ENCODE measurements around the gene SCAMP5. TPM values are rescaled to one million over a fixed set of nuclear protein-coding genes. Genes with fewer than 3 reads are reported as not detected.
A peak's percentile ranks its signal among the peaks of the same experiment; 100 is the strongest.

Gene SCAMP5
- total RNA-seq, 3 donors from 2014 or later (not counting 1 experiment from before 2014, with no cell fraction given), result 0.09 to 2.7 (median 0.54) TPM

- peaks cover 15% of the 10 kb centered on the region for H3K4me1 ChIP-seq (ENCODE audit: control insufficient read depth, insufficient read depth, low read length)
- peaks cover 15% of the 10 kb centered on the region for H3K27me3 ChIP-seq (ENCODE audit: control insufficient read depth, insufficient read depth, low read length)
- H3K27me3 Mint-ChIP-seq (ENCODE audit: low read depth in 2 of 2), result peaks cover 17 to 24% of the 10 kb centered on the region in 2 donors
- no peaks in the 10 kb centered on the region for H3K36me3 Mint-ChIP-seq
- no peak for ATAC-seq
- peaks cover 5 to 18% of the 10 kb centered on the region in 2 donors for H3K4me1 Mint-ChIP-seq
- no peak overlapping the region for H3K27ac Mint-ChIP-seq
- no peak overlapping the region for H3K4me3 Mint-ChIP-seq
- no peak for DNase-seq
- intact Hi-C loops (cut with micrococcal nuclease), result no loop called here
- H3K36me3 ChIP-seq (ENCODE audit: control insufficient read depth, insufficient read depth, low read length), result no peaks in the 10 kb centered on the region
- H3K9me3 ChIP-seq (ENCODE audit: control insufficient read depth, insufficient read depth, low read length), result no peaks in the 10 kb centered on the region
- TF ChIP-seq, protein P1, sequence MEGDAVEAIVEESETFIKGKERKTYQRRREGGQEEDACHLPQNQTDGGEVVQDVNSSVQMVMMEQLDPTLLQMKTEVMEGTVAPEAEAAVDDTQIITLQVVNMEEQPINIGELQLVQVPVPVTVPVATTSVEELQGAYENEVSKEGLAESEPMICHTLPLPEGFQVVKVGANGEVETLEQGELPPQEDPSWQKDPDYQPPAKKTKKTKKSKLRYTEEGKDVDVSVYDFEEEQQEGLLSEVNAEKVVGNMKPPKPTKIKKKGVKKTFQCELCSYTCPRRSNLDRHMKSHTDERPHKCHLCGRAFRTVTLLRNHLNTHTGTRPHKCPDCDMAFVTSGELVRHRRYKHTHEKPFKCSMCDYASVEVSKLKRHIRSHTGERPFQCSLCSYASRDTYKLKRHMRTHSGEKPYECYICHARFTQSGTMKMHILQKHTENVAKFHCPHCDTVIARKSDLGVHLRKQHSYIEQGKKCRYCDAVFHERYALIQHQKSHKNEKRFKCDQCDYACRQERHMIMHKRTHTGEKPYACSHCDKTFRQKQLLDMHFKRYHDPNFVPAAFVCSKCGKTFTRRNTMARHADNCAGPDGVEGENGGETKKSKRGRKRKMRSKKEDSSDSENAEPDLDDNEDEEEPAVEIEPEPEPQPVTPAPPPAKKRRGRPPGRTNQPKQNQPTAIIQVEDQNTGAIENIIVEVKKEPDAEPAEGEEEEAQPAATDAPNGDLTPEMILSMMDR (IDR thresholded peaks at IDR 0.05), result no peak
- no peak overlapping the region for H3K4me3 ChIP-seq (ENCODE audit: low read length)
- WGBS (ENCODE audit: insufficient coverage), result 50% methylated on average over 1 of the region's 1 CpG
- no peak overlapping the region for H3K27ac ChIP-seq (ENCODE audit: low read length)
- no peaks in the 10 kb centered on the region for H3K9me3 Mint-ChIP-seq
Observed at GRCh38 chr15:74992619-74993018, 2.7 kb upstream of the SCAMP5 start.

GRCh38 chr15:74994236-74994635 is 1.1 kb upstream of the SCAMP5 start:
- Mint-ChIP-seq H3K9me3 (no peaks in the 10 kb centered on the region), H3K27me3 (ENCODE audit: low read depth in 2 of 2) (peaks cover 21 to 34% of the 10 kb centered on the region in 2 donors), H3K4me1 (peaks cover 5 to 18% of the 10 kb centered on the region in 2 donors), H3K4me3 (no peak overlapping the region), H3K27ac (no peak overlapping the region), H3K36me3 (no peaks in the 10 kb centered on the region)
- no peak for DNase-seq
- Histone ChIP-seq H3K36me3 (ENCODE audit: control insufficient read depth, insufficient read depth, low read length) (no peaks in the 10 kb centered on the region), H3K9me3 (ENCODE audit: control insufficient read depth, insufficient read depth, low read length) (no peaks in the 10 kb centered on the region), H3K4me1 (ENCODE audit: control insufficient read depth, insufficient read depth, low read length) (peaks cover 15% of the 10 kb centered on the region), H3K27me3 (ENCODE audit: control insufficient read depth, insufficient read depth, low read length) (peaks cover 20% of the 10 kb centered on the region), H3K27ac (ENCODE audit: low read length) (no peak overlapping the region), H3K4me3 (ENCODE audit: low read length) (no peak overlapping the region)
- no peak for ATAC-seq
- 73% methylated on average over 2 of the region's 2 CpGs for WGBS (ENCODE audit: insufficient coverage)
- TF ChIP-seq, protein P1 (IDR thresholded peaks at IDR 0.05), result no peak
- intact Hi-C loops (cut with micrococcal nuclease), result no loop called here

GRCh38 chr15:74994685-74995084 is 678 bp upstream of the SCAMP5 start:
- Histone ChIP-seq H3K36me3 (ENCODE audit: control insufficient read depth, insufficient read depth, low read length) (no peaks in the 10 kb centered on the region), H3K27me3 (ENCODE audit: control insufficient read depth, insufficient read depth, low read length) (peaks cover 20% of the 10 kb centered on the region), H3K4me3 (ENCODE audit: low read length) (no peak overlapping the region), H3K4me1 (ENCODE audit: control insufficient read depth, insufficient read depth, low read length) (peaks cover 15% of the 10 kb centered on the region), H3K27ac (ENCODE audit: low read length) (no peak overlapping the region), H3K9me3 (ENCODE audit: control insufficient read depth, insufficient read depth, low read length) (no peaks in the 10 kb centered on the region)
- DNase-seq (no peak), ATAC-seq (no peak)
- peaks cover 5 to 18% of the 10 kb centered on the region in 2 donors for H3K4me1 Mint-ChIP-seq
- H3K36me3 Mint-ChIP-seq, result no peaks in the 10 kb centered on the region
- H3K27ac Mint-ChIP-seq, result no peak overlapping the region
- TF ChIP-seq, protein P1 (IDR thresholded peaks at IDR 0.05), result no peak
- peaks cover 21 to 31% of the 10 kb centered on the region in 2 donors for H3K27me3 Mint-ChIP-seq (ENCODE audit: low read depth in 2 of 2)
- WGBS (ENCODE audit: insufficient coverage), result 60% methylated on average over 5 of the region's 5 CpGs
- no peaks in the 10 kb centered on the region for H3K9me3 Mint-ChIP-seq
- intact Hi-C loops (cut with micrococcal nuclease), result no loop called here
- H3K4me3 Mint-ChIP-seq, result peak overlapping the region; percentile 86
